IMR-90 (cell line): Measurements from ENCODE around the gene NXPH4. TPM values are rescaled to one million over a fixed set of nuclear protein-coding genes. Genes with fewer than 3 reads are reported as not detected.

ENCODE experiments used
- ATAC-seq: fragments of 200-7000 bp; cut with Tn5 transposase; 2 replicates; pipeline ENCODE4 v1.9.1; 2020; ENCODE audit warnings: low read depth, mild to moderate bottlenecking, moderate library complexity
- BruUV-seq: library from RNA; stranded (reverse); fragments of 400-500 nt; replicated peaks from 2 replicates; lab custom pipeline; 2021; lab: Mats Ljungman, UMichigan
- CTCF ChIA-PET: fragments of 300-600 bp; formaldehyde crosslinking; extraction: SDS; loops from one replicate; lab custom pipeline; 2021; ENCODE audit warnings: antibody characterized with exemption; lab: Yijun Ruan, JAX
- POLR2A ChIA-PET: fragments of 300-600 bp; sonication (Branson Sonifier 250); formaldehyde crosslinking; loops from one replicate; lab custom pipeline; 2022; ENCODE audit warnings: antibody characterized with exemption; ENCODE audit not compliant: unreplicated experiment; lab: Charles Lee
- DNase-seq: peaks from one replicate; pipeline ENCODE4 v3.0.0; 2013
- H2AFZ ChIP-seq: replicated peaks from 2 replicates; pipeline ENCODE3; 2013; ENCODE audit warnings: low read length, mild to moderate bottlenecking; ENCODE audit not compliant: poor library complexity
- H2AK5ac ChIP-seq: 2 replicates; pipeline ENCODE4 v1.6.1; 2013; ENCODE audit warnings: low read depth, low read length, inconsistent platforms
- H2AK9ac ChIP-seq: replicated peaks from 2 replicates; pipeline ENCODE3; 2013; ENCODE audit warnings: mild to moderate bottlenecking, low read depth, low read length, moderate library complexity; ENCODE audit not compliant: poor library complexity
- H2BK120ac ChIP-seq: 2 replicates; pipeline ENCODE4 v1.6.1; 2013; ENCODE audit warnings: low read depth, low read length, inconsistent platforms
- H2BK15ac ChIP-seq: 3 replicates; pipeline ENCODE4 v1.6.1; 2013; ENCODE audit warnings: low read depth, low read length, inconsistent platforms
- H2BK20ac ChIP-seq: 2 replicates; pipeline ENCODE4 v1.6.1; 2013; ENCODE audit warnings: low read depth, mild to moderate bottlenecking, inconsistent platforms, low read length, moderate library complexity
- H2BK5ac ChIP-seq: 2 replicates; pipeline ENCODE4 v1.6.1; 2013; ENCODE audit warnings: mild to moderate bottlenecking, low read depth, low read length, inconsistent platforms; ENCODE audit not compliant: poor library complexity, severe bottlenecking
- H3K14ac ChIP-seq: replicated peaks from 2 replicates; pipeline ENCODE4 v1.6.1; 2013; ENCODE audit warnings: low read depth, low read length, inconsistent platforms
- H3K18ac ChIP-seq: 2 replicates; pipeline ENCODE4 v1.6.1; 2013; ENCODE audit warnings: low read depth, low read length, control low read depth
- H3K23ac ChIP-seq: 2 replicates; pipeline ENCODE4 v1.6.1; 2013; ENCODE audit warnings: low read depth, low read length, inconsistent platforms
- H3K27ac ChIP-seq: 2 replicates; pipeline ENCODE4 v1.5.1; 2013; ENCODE audit warnings: mild to moderate bottlenecking, control low read depth, low read length; ENCODE audit not compliant: insufficient read depth
- H3K27me3 ChIP-seq: 2 replicates; pipeline ENCODE4 v1.6.1; 2013; ENCODE audit warnings: low read length; ENCODE audit not compliant: control insufficient read depth, insufficient read depth
- H3K36me3 ChIP-seq: 2 replicates; pipeline ENCODE4 v1.6.1; 2013; ENCODE audit warnings: low read length, mixed read lengths; ENCODE audit not compliant: control insufficient read depth, insufficient read depth
- H3K4ac ChIP-seq: 2 replicates; pipeline ENCODE4 v1.6.1; 2013; ENCODE audit warnings: low read depth, low read length, inconsistent platforms
- H3K4me1 ChIP-seq: 2 replicates; pipeline ENCODE4 v1.6.1; 2013; ENCODE audit warnings: low read length, mixed read lengths; ENCODE audit not compliant: control insufficient read depth, insufficient read depth
- H3K4me2 ChIP-seq: 2 replicates; pipeline ENCODE4 v1.6.1; 2013; ENCODE audit warnings: low read depth, mild to moderate bottlenecking, control low read depth, low read length, moderate library complexity
- H3K4me3 ChIP-seq: 2 replicates; pipeline ENCODE4 v1.5.1; 2013; ENCODE audit warnings: low read depth, mild to moderate bottlenecking, control low read depth, low read length, moderate library complexity; ENCODE audit not compliant: insufficient read depth
- H3K56ac ChIP-seq: 2 replicates; pipeline ENCODE4 v1.6.1; 2013; ENCODE audit warnings: low read length, inconsistent platforms; ENCODE audit not compliant: insufficient read depth; ENCODE audit errors: extremely low read depth
- H3K79me1 ChIP-seq, 2 experiments: 2 replicates each; pipeline ENCODE4 v1.6.1; 2013; ENCODE audit warnings: low read length in 2 of 2, inconsistent platforms in 1 of 2, low read depth in 1 of 2
- H3K9ac ChIP-seq: 2 replicates; pipeline ENCODE4 v1.6.1; 2013; ENCODE audit warnings: low read depth, low read length, control low read depth
- H3K9me1 ChIP-seq: 2 replicates; pipeline ENCODE4 v1.6.1; 2013; ENCODE audit warnings: low read length, inconsistent platforms; ENCODE audit not compliant: insufficient read depth
- H3K9me3 ChIP-seq: 2 replicates; pipeline ENCODE4 v1.6.1; 2013; ENCODE audit warnings: low read length; ENCODE audit not compliant: control insufficient read depth, insufficient read depth
- H4K20me1 ChIP-seq: 2 replicates; pipeline ENCODE4 v1.6.1; 2013; ENCODE audit warnings: low read length, inconsistent platforms; ENCODE audit not compliant: insufficient read depth
- H4K5ac ChIP-seq: 2 replicates; pipeline ENCODE4 v1.6.1; 2013; ENCODE audit warnings: mild to moderate bottlenecking, low read depth, low read length, control low read depth
- H4K8ac ChIP-seq, 2 experiments: 2 replicates each; pipeline ENCODE4 v1.6.1; 2013; ENCODE audit warnings: low read depth in 2 of 2, low read length in 2 of 2, control low read depth in 1 of 2, inconsistent platforms in 1 of 2
- H4K91ac ChIP-seq: 2 replicates; pipeline ENCODE4 v1.6.1; 2013; ENCODE audit warnings: low read depth, low read length, inconsistent platforms; ENCODE audit not compliant: insufficient read depth
- MAZ ChIP-seq: IDR thresholded peaks from 2 replicates; pipeline ENCODE4 v1.6.1; 2012; ENCODE audit warnings: low read depth, mild to moderate bottlenecking, low read length, improper control_type of control experiment, moderate library complexity, borderline replicate concordance
- NFE2L2 ChIP-seq: fragments of 150-350 bp; IDR thresholded peaks from 2 replicates; pipeline ENCODE4 v1.6.1; 2016; ENCODE audit warnings: low read depth, mild to moderate bottlenecking, low read length
- WGBS, 2 experiments: methylation state at CpG; one replicate each; pipeline versions ENCODE4 v1.1.5 to v1.1.7; 2013; ENCODE audit warnings: missing lambda C conversion rate in 2 of 2; ENCODE audit not compliant: insufficient read length in 1 of 2; ENCODE audit errors: extremely low coverage in 2 of 2; 5-methylcytosine and 5-hydroxymethylcytosine counted together
- dilution Hi-C: fragments of 300-500 bp; cut with HindIII; formaldehyde crosslinking; loops from one replicate; pipeline ENCODE4 v1.14.3; 2018; ENCODE audit warnings: low sequenced_read_pairs; ENCODE audit not compliant: unreplicated experiment
- in situ Hi-C: fragments of 300-500 bp; cut with MboI; formaldehyde crosslinking; loops from 3 replicates; pipeline ENCODE4 v1.14.3; 2019; ENCODE audit warnings: low sequenced_read_pairs, inconsistent platforms, mixed read lengths
- intact Hi-C: fragments of 100-400 bp; cut with micrococcal nuclease; formaldehyde crosslinking; loops from 2 replicates; pipeline ENCODE4 v1.10.0; 2022
- polyA plus RNA-seq, 3 experiments: library from polyadenylated mRNA; depleted of rRNA; stranded (reverse); fragments of >200 nt; gene quantifications; 2 replicates each; pipeline ENCODE4 v1.2.3, GENCODE V29; 2012; ENCODE audit warnings: low replicate concordance in 1 of 3
- total RNA-seq: library from RNA; depleted of rRNA; stranded (reverse); fragments of >200 nt; gene quantifications from 2 replicates; pipeline ENCODE4 v1.2.3, GENCODE V29; 2012

NXPH4 gene
- total and polyA plus RNA-seq, 2 of the 4 experiments (the other 2 are of a cell fraction): 0.36 to 3.8 TPM

DNA sequence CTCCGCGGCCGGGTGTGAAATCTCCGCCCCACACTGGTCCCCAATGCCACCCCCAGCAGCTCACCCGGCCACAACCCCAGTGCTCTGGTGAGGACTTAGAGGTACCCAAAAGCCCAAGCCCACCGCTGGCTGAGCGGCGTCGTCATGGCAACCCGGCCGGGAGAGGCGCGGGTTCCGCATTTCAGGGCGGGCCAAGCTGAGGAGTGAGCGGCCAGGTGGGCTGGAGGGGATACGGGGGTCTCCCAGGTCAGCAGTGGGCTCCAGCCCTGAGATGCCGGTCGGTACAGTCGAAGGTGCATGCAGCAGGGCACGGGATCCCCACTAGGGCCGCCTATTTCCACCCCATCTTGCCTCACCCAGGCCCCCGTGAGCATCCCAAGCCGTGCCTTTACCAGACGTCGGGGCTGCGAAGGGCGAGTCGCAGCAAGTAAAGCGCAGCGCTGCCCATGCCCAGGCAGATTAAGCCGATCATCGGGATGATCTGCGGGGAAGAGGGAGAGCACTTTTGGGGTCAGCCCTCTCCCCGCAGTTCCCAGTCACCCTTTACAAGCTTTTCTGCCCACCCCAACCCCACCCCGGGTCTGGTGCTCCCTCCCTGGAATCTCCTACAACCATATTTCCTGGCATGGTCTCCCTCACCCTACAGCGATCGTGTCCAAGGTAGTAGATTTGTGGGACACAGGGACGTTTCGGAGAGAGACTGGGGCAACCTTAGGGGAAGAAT lies 19.8 kb downstream of the NXPH4 start:
- Histone ChIP-seq H3K27ac (no peak overlapping the region), H2BK120ac (no peak overlapping the region), H3K36me3 (peaks cover 38% of the 10 kb centered on the region), H3K9me1 (peaks cover 17% of the 10 kb centered on the region), H2AFZ (no peak overlapping the region), H2BK20ac (no peak overlapping the region), H4K91ac (no peak overlapping the region), H3K18ac (no peak overlapping the region), H3K9me3 (no peaks in the 10 kb centered on the region), H3K4ac (no peak overlapping the region), H4K5ac (no peak overlapping the region), H3K4me3 (no peak overlapping the region), H3K56ac (no peak overlapping the region), H4K20me1 (peaks cover 40% of the 10 kb centered on the region), H2BK5ac (no peak overlapping the region), H3K27me3 (no peaks in the 10 kb centered on the region), H3K4me2 (no peak overlapping the region), H2AK5ac (no peak overlapping the region), H4K8ac (no peak overlapping the region), H2AK9ac (no peak overlapping the region), H3K79me1 (peaks cover 15 to 40% of the 10 kb centered on the region in 2 experiments), H3K9ac (peak overlapping the region; percentile 5; the same call in 1 of the 2 replicates), H3K23ac (no peak overlapping the region), H3K4me1 (peaks cover 15% of the 10 kb centered on the region), H2BK15ac (no peak overlapping the region), H3K14ac (no peak overlapping the region)
- WGBS, 2 experiments: 56% methylated on average over 21 of the region's 40 CpGs; no CpG with 5 or more reads in 1 of the 2 experiments
- ATAC-seq: no peak
- dilution Hi-C loops (no loop called here), in situ Hi-C loops (no loop called here), intact Hi-C loops (loop anchor here (5.0 kb wide), 1 partner anchor 169 kb away; no protein-coding TSS in a partner anchor)
- no TSS peak for BruUV-seq
- TF ChIP-seq NFE2L2: no peak
- TF ChIP-seq MAZ: no peak
- no peak for DNase-seq
- ChIA-PET POLR2A (interaction anchor here (0.6 kb wide), 1 partner anchor 23 kb away, joined by 12 read pairs; no protein-coding TSS in a partner anchor), CTCF (no interaction called here)
